ENCODE results near the gene CTTNBP2NL.

The CTTNBP2NL gene

GRCh38 chr1:112402682-112403643, 6.9 kb downstream of the CTTNBP2NL start:
- TF ChIP-seq, protein P1, sequence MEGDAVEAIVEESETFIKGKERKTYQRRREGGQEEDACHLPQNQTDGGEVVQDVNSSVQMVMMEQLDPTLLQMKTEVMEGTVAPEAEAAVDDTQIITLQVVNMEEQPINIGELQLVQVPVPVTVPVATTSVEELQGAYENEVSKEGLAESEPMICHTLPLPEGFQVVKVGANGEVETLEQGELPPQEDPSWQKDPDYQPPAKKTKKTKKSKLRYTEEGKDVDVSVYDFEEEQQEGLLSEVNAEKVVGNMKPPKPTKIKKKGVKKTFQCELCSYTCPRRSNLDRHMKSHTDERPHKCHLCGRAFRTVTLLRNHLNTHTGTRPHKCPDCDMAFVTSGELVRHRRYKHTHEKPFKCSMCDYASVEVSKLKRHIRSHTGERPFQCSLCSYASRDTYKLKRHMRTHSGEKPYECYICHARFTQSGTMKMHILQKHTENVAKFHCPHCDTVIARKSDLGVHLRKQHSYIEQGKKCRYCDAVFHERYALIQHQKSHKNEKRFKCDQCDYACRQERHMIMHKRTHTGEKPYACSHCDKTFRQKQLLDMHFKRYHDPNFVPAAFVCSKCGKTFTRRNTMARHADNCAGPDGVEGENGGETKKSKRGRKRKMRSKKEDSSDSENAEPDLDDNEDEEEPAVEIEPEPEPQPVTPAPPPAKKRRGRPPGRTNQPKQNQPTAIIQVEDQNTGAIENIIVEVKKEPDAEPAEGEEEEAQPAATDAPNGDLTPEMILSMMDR (IDR thresholded peaks at IDR 0.05; ENCODE audit: insufficient read depth, low read depth, low read length, missing control alignments): no peak
- no peak for DNase-seq (ENCODE audit: low read depth)
- H3K4me3 ChIP-seq (ENCODE audit: low read length): no peak overlapping the region

DNA sequence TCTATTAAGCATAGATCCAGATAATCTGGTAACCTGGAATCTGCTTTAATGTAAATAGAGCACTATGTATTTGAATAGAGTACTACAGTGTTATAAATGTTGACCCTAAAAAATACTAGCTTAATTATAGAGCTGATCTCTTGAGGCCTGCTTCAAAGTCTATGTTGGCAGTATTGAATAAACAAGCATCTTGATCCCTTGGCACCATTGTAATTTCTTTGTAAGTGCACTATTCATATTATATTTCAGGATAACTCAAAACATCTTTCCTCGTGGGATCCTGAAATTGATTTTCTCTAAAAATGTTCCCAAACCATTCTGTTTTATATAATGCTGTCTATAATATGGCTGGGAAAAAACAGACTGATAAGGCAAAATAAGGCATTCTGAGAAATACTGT, 10.8 kb downstream of the CTTNBP2NL start:
- no peak for DNase-seq (ENCODE audit: low read depth)
- H3K4me3 ChIP-seq (ENCODE audit: low read length): no peak overlapping the region
- TF ChIP-seq, protein P1 (IDR thresholded peaks at IDR 0.05; ENCODE audit: insufficient read depth, low read depth, low read length, missing control alignments): no peak

DNA sequence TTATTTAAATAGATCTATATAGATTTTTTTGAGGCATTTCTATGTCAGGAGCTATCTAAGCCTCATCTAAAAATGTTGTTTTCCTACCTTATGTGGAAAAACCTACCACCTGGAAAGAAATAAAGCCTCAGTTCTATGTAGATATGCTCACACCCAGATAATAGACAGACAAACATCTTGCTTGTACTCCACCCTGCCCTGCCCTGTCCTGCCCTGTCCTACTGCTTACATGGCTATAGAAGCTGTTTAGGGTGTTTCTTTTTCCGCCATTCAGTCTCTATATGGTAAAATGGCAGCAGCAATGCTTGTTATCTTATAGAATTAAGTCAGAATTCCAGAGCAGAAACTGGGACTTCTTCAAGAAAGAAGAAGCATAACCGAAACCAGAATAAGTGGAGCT, 13.4 kb downstream of the CTTNBP2NL start:
- TF ChIP-seq, protein P1 (IDR thresholded peaks at IDR 0.05; ENCODE audit: insufficient read depth, low read depth, low read length, missing control alignments): no peak
- H3K4me3 ChIP-seq (ENCODE audit: low read length): no peak overlapping the region
- no peak for DNase-seq (ENCODE audit: low read depth)

- TF ChIP-seq, protein P1 (IDR thresholded peaks at IDR 0.05; ENCODE audit: insufficient read depth, low read depth, low read length, missing control alignments): no peak
- DNase-seq (ENCODE audit: low read depth): no peak
- no peak overlapping the region for H3K4me3 ChIP-seq (ENCODE audit: low read length)
Measured at GRCh38 chr1:112410673-112411072, 14.7 kb downstream of the CTTNBP2NL start.

DNA sequence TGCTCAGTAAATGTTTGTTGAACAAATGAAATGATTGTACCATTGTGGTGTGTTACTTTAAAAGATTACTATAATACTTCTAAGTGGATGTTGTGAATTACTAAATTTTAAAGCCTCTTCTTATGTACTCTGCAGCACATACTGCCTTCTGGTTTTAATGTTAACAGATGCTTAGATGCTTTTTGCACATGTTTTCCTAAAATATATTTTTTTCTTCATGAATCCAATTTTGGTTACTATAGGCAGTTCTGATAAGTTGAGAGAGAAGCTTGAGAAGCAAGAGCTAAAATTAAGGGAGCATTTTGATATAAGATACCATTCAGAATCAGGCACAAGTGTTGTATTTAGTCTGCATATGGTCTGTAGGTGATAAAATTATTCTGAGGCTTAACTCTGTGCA, 21.3 kb downstream of the CTTNBP2NL start:
- no peak overlapping the region for H3K4me3 ChIP-seq (ENCODE audit: low read length)
- TF ChIP-seq, protein P1 (IDR thresholded peaks at IDR 0.05; ENCODE audit: insufficient read depth, low read depth, low read length, missing control alignments): no peak
- DNase-seq (ENCODE audit: low read depth): no peak

DNA sequence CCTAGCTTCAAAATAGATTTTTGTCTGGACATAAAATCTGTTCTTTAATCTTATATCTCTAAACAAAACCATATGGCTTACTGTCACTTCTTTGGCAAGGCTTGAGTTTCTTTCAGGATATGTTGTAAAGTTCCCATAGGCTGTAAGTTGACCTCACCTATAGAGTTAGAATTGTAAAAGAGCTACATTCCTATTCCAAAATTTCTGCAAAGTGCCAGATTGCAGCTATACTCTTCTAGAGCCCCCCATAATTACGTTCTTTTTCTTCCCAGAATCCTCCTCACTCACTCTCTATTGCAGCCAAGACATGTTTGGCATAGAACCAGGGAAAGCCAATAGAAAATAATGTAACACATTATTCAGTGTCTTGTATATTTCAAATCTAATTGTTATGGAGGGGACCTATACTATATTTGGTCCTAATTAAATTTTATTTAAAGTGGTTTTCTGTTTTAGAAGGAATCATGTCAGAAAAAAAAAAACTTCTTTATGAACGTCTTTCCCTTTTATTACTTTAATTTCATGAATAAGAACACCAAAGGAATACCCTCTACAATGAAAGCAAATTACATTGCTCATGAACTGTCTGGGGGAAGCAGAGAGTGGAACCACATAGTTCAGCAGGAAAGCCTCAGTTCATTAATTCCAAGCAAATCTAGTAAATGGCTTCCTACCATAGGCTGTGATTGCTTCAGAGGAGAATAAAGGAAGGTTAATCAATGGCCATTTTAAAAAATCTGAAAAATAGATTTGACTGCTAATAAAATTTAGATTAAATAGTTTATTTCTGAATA, 22.3 kb downstream of the CTTNBP2NL start:
- DNase-seq (ENCODE audit: low read depth): no peak
- TF ChIP-seq, protein P1 (IDR thresholded peaks at IDR 0.05; ENCODE audit: insufficient read depth, low read depth, low read length, missing control alignments): no peak
- no peak overlapping the region for H3K4me3 ChIP-seq (ENCODE audit: low read length)

All from epithelial cell of esophagus (primary cell).